MV-4-11 (cell line): ENCODE results near the gene PPID.

Experiments
- DNase-seq: peaks from one replicate; lab custom pipeline; 2025; lab: John Stamatoyannopoulos, UW

PPID gene

GRCh38 chr4:158666892-158667291, 56.3 kb downstream of the PPID start:
- DNase-seq, result no peak

- DNase-seq, result no peak
Measured at GRCh38 chr4:158664806-158665205, 58.4 kb downstream of the PPID start.

GRCh38 chr4:158663707-158664625, 59.2 kb downstream of the PPID start:
- peak; percentile 88 for DNase-seq

- peak; percentile 49 for DNase-seq
Measured at GRCh38 chr4:158663255-158663654, 59.9 kb downstream of the PPID start.
